PFSK-1 (cell line): ENCODE data around the gene ADCY2.

ENCODE experiments used
- POLR2AphosphoS5 ChIP-seq: IDR thresholded peaks from 2 replicates; pipeline ENCODE4 v1.6.1; 2012; ENCODE audit warnings: low read depth, mild to moderate bottlenecking, control low read depth, low read length, moderate library complexity
- SIN3A ChIP-seq: IDR thresholded peaks from 2 replicates; pipeline ENCODE4 v1.6.1; 2012; ENCODE audit warnings: mild to moderate bottlenecking, low read length, moderate library complexity, borderline replicate concordance; ENCODE audit not compliant: insufficient read depth

DNA sequence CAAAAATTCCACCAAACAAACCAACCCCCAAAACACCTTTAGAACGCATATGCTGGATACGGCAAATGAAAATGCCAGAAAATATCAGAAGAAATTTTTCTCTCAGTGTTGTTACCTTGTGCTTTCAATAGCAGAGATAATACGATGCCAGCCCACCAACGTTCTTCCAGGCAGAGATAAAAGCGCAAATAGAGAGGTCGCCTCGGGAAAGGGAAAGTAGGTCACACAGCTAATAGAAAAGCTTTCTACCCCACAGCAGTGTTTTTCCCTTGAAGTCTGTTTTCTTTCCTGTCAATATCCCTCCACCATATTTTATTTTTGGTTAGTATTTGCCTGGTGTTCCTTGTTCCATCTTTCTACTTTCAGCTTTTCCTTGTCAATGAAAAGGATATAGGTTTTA, 353.7 kb downstream of the ADCY2 start:
- TF ChIP-seq POLR2AphosphoS5, result no peak
- no peak for TF ChIP-seq SIN3A
